HEK293T (cell line): ENCODE measurements around the gene SLC22A14.

Experiments used
- CTCF ChIA-PET: fragments of 350-600 bp; formaldehyde crosslinking; extraction: SDS; loops from one replicate; lab custom pipeline; 2021; ENCODE audit warnings: antibody characterized with exemption, inconsistent platforms; lab: Yijun Ruan, JAX
- POLR2A ChIA-PET: fragments of 350-600 bp; formaldehyde crosslinking; extraction: SDS; loops from one replicate; lab custom pipeline; 2020; ENCODE audit warnings: antibody characterized with exemption, inconsistent platforms; lab: Yijun Ruan, JAX
- DNase-seq: peaks from one replicate; pipeline ENCODE4 v3.0.0; 2012; ENCODE audit warnings: mixed read lengths; ENCODE audit errors: extremely low spot score
- ARNT ChIP-seq: fragments of 450-650 bp; IDR thresholded peaks from 2 replicates; pipeline ENCODE4 v1.6.1; 2017; ENCODE audit warnings: mild to moderate bottlenecking
- BHLHE40 ChIP-seq: fragments of 450-650 bp; IDR thresholded peaks from 2 replicates; pipeline ENCODE4 v1.6.1; 2016; ENCODE audit warnings: mild to moderate bottlenecking, moderate library complexity, borderline replicate concordance
- CTBP1 ChIP-seq: fragments of 450-650 bp; IDR thresholded peaks from 2 replicates; pipeline ENCODE4 v1.6.1; 2016; ENCODE audit warnings: borderline replicate concordance
- ELF4 ChIP-seq: fragments of 450-650 bp; IDR thresholded peaks from 2 replicates; pipeline ENCODE4 v1.6.1; 2017; ENCODE audit warnings: antibody characterized with exemption
- FOXA1 ChIP-seq: fragments of 450-650 bp; IDR thresholded peaks from 2 replicates; pipeline ENCODE4 v1.6.1; 2016; ENCODE audit warnings: mild to moderate bottlenecking
- FOXK2 ChIP-seq: fragments of 450-650 bp; IDR thresholded peaks from 2 replicates; pipeline ENCODE4 v1.6.1; 2016; ENCODE audit warnings: mild to moderate bottlenecking
- FOXM1 ChIP-seq: fragments of 450-650 bp; IDR thresholded peaks from 2 replicates; pipeline ENCODE4 v1.6.1; 2017; ENCODE audit warnings: mild to moderate bottlenecking, borderline replicate concordance
- HDGF ChIP-seq: fragments of 450-650 bp; IDR thresholded peaks from 2 replicates; pipeline ENCODE4 v1.6.1; 2017; ENCODE audit warnings: antibody characterized with exemption, borderline replicate concordance
- L3MBTL2 ChIP-seq: fragments of 450-650 bp; conservative IDR thresholded peaks from 2 replicates; pipeline ENCODE4 v1.6.1; 2016; ENCODE audit warnings: mild to moderate bottlenecking
- LEF1 ChIP-seq: fragments of 450-650 bp; IDR thresholded peaks from 2 replicates; pipeline ENCODE4 v1.6.1; 2017; ENCODE audit warnings: mild to moderate bottlenecking, borderline replicate concordance
- NFRKB ChIP-seq: fragments of 450-650 bp; IDR thresholded peaks from 2 replicates; pipeline ENCODE4 v1.6.1; 2016; ENCODE audit warnings: mild to moderate bottlenecking, moderate library complexity
- SP1 ChIP-seq: fragments of 450-650 bp; IDR thresholded peaks from 2 replicates; pipeline ENCODE4 v1.6.1; 2017
- SUZ12 ChIP-seq: fragments of 450-650 bp; IDR thresholded peaks from 2 replicates; pipeline ENCODE4 v1.6.1; 2016; ENCODE audit warnings: mild to moderate bottlenecking
- TARDBP ChIP-seq: fragments of 450-650 bp; IDR thresholded peaks from 2 replicates; pipeline ENCODE4 v1.6.1; 2016
- ZNF384 ChIP-seq: fragments of 450-650 bp; IDR thresholded peaks from 2 replicates; pipeline ENCODE4 v1.6.1; 2016
- TF ChIP-seq, protein P1 (sequence below): fragments of 450-650 bp; IDR thresholded peaks from 2 replicates; pipeline ENCODE4 v1.6.1; 2016

SLC22A14 gene

DNA sequence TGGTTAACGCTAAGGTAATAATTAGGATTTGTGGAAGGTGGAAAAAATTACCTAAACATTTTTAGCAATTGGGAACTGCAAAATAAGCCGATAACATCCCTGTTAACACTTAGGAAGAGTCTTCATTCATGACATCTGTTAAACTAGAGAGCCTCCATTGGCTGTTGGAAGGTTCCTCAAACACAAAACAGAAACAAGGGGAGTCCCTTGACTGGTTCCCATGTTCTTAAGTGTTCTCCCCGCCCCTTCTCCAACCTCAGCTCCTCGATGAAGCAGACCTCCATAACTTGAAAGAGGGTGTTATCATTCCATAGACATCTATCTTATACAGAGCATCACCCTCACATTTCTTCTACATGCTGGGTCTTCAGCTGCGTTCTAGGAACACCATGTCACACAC is 14.0 kb upstream of the SLC22A14 start:
- TF ChIP-seq FOXA1, result no peak
- TF ChIP-seq FOXM1, result no peak
- no peak for TF ChIP-seq NFRKB
- no peak for TF ChIP-seq ELF4
- TF ChIP-seq L3MBTL2, result no peak
- no peak for TF ChIP-seq SUZ12
- no peak for TF ChIP-seq BHLHE40
- TF ChIP-seq TARDBP, result no peak
- TF ChIP-seq ZNF384, result no peak
- no peak for TF ChIP-seq FOXK2
- TF ChIP-seq HDGF, result no peak
- no peak for TF ChIP-seq LEF1
- TF ChIP-seq, protein P1, sequence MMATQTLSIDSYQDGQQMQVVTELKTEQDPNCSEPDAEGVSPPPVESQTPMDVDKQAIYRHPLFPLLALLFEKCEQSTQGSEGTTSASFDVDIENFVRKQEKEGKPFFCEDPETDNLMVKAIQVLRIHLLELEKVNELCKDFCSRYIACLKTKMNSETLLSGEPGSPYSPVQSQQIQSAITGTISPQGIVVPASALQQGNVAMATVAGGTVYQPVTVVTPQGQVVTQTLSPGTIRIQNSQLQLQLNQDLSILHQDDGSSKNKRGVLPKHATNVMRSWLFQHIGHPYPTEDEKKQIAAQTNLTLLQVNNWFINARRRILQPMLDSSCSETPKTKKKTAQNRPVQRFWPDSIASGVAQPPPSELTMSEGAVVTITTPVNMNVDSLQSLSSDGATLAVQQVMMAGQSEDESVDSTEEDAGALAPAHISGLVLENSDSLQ, result no peak
- TF ChIP-seq ARNT, result no peak
- no peak for TF ChIP-seq CTBP1
- no peak for TF ChIP-seq SP1
- ChIA-PET CTCF (no interaction called here), POLR2A (no interaction called here)
- no peak for DNase-seq

DNA sequence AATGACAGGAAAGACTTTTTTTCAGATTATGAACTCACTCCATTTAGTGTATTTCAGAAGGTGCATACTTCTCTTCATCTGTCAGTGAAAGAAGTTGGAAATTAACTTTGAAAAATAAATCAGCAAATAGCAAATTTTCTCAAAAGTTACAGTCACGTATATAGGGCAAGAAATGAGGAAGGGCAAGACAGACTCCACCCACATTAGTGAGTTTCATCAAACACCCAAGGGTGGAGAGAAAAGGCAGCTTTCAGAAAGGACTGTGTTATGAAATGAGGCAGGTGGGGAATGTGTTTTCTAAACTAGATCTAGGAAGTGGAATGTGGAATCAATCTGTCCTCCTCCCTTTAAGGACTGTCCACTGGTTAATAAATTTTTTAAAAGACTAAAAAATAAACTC is 13.6 kb upstream of the SLC22A14 start:
- no peak for DNase-seq
- TF ChIP-seq ARNT, result no peak
- TF ChIP-seq SUZ12, result no peak
- no peak for TF ChIP-seq LEF1
- no peak for TF ChIP-seq FOXA1
- no peak for TF ChIP-seq L3MBTL2
- no peak for TF ChIP-seq BHLHE40
- TF ChIP-seq, protein P1, result no peak
- TF ChIP-seq HDGF, result no peak
- no peak for TF ChIP-seq FOXM1
- no peak for TF ChIP-seq CTBP1
- no peak for TF ChIP-seq ELF4
- TF ChIP-seq ZNF384, result no peak
- TF ChIP-seq SP1, result no peak
- no peak for TF ChIP-seq TARDBP
- ChIA-PET POLR2A (interaction anchor here (1.0 kb wide), 1 partner anchor 102 kb away, joined by 3 read pairs; no protein-coding TSS in a partner anchor), CTCF (interaction anchor here (0.7 kb wide), 1 partner anchor 30 kb away, joined by 4 read pairs; no protein-coding TSS in a partner anchor)

DNA sequence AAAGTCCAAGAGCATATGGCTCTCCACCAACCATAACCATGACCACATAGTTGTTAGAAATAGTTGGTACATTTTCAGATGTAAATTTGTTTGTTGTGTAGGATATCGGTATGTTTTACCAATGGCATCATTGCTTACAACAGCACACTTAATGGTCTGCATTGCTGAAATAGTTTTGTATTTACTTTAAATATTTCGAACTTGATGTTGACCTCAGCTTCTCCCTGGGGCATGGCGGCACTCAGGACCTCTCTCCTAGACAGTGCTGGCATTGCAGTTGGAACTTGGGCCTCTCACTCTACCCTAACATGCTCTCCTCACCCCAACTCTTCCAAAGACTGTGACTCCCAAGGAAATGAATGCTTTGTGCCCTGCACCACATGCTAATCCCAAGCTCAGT is 11.5 kb upstream of the SLC22A14 start:
- CTCF ChIA-PET, result no interaction called here
- TF ChIP-seq BHLHE40 (no peak), FOXA1 (no peak), ARNT (no peak), L3MBTL2 (no peak), HDGF (no peak), TARDBP (no peak), LEF1 (no peak), ZNF384 (no peak), SUZ12 (no peak), FOXM1 (no peak), SP1 (no peak), CTBP1 (no peak), NFRKB (no peak), FOXK2 (no peak), ELF4 (no peak)
- TF ChIP-seq, protein P1, result no peak
- no peak for DNase-seq
- POLR2A ChIA-PET, result no interaction called here

DNA sequence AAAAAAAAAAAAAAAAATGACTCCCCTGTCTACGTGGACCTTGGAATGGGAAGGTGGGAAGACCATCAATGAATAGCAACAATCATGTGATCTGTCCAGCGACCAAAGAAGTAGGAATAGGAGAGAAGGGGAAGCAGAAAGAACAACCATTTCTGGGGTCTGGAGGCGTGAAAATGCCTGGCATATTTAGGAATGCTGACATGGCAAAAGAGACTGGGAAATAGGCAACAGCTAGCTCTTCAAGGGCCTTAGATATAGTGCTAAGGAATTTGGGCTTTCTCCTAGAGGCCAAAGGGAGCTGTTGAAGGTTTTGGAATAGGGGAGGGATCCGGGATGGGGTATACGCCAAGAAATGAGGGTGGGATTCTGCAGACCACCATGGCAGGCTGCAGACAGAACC is 10.5 kb upstream of the SLC22A14 start:
- ChIA-PET POLR2A (no interaction called here), CTCF (no interaction called here)
- TF ChIP-seq ZNF384, result no peak
- TF ChIP-seq BHLHE40, result no peak
- TF ChIP-seq CTBP1, result no peak
- TF ChIP-seq FOXM1, result no peak
- TF ChIP-seq LEF1, result no peak
- no peak for TF ChIP-seq TARDBP
- no peak for TF ChIP-seq SP1
- TF ChIP-seq L3MBTL2, result no peak
- no peak for TF ChIP-seq ELF4
- TF ChIP-seq NFRKB, result no peak
- TF ChIP-seq SUZ12, result no peak
- DNase-seq, result no peak

DNA sequence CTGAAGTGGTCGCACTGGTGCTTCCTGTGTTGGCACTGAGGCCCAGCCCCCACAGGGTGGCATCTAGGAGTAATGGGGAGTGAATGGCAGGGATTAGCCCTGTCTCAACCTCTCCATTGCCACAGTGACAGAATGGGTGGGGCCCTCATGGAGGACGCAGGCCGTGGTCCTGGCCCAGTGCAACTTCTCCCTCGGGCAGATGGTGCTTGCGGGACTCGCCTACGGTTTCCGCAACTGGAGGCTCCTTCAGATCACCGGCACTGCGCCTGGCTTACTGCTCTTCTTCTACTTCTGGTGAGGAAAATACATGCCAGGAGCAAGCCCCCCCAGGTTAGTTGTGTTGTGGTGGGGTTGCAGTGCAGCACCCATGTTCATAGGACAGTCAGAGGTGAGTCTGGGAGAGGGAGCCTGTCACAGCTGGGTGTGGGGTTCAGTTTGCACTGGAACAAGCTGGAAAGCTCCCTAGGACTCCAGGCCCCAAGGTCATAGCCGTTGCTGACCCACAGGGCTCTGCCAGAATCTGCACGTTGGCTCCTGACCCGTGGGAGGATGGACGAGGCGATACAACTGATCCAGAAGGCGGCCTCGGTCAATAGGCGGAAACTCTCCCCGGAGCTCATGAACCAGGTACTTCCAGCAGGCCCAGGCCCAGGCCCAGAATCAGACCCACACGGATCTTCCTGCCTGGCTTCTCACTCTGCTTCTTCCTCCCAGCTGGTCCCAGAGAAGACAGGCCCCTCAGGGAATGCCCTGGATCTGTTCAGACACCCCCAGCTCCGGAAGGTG is 7.0 kb upstream of the SLC22A14 start:
- no peak for TF ChIP-seq TARDBP
- TF ChIP-seq SP1, result no peak
- CTCF ChIA-PET, result no interaction called here
- POLR2A ChIA-PET, result no interaction called here
- no peak for DNase-seq

DNA sequence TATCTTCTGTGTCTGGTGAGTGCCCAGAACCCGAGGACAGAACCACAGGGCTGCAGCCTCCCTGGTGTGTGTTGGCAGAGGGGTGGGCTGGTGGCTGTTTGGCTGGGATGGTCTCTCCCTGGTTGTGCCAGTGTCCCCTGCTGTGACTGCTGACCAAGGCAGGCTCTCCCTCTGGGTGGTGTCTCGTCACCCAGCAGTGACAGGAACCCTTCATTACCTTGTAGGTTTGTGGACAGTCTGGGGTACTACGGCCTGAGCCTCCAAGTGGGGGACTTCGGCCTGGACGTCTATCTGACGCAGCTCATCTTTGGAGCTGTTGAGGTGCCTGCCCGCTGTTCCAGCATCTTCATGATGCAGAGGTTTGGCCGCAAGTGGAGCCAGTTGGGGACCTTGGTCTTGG is 6.4 kb upstream of the SLC22A14 start:
- CTCF ChIA-PET, result no interaction called here
- POLR2A ChIA-PET, result no interaction called here
- TF ChIP-seq L3MBTL2, result no peak
- TF ChIP-seq, protein P1, result no peak
- no peak for TF ChIP-seq ARNT
- TF ChIP-seq NFRKB, result no peak
- TF ChIP-seq HDGF, result no peak
- no peak for TF ChIP-seq BHLHE40
- TF ChIP-seq CTBP1, result no peak
- TF ChIP-seq TARDBP, result no peak
- TF ChIP-seq SUZ12, result no peak
- no peak for TF ChIP-seq ZNF384
- no peak for TF ChIP-seq ELF4
- no peak for TF ChIP-seq FOXM1
- TF ChIP-seq SP1, result no peak
- TF ChIP-seq LEF1, result no peak
- TF ChIP-seq FOXK2, result no peak
- no peak for TF ChIP-seq FOXA1

More for the DNA sequence above, 6.4 kb upstream of the SLC22A14 start:
- DNase-seq, result no peak
